K562 (cell line): ENCODE measurements around the gene ZBTB46. TPM values are rescaled to one million over a fixed set of nuclear protein-coding genes. Genes with fewer than 3 reads are reported as not detected.

Source experiments
- ATAC-seq: fragments of 200-7000 bp; cut with Tn5 transposase; 3 replicates; pipeline ENCODE4 v1.9.1; 2020; ENCODE audit warnings: moderate library complexity
- BruUV-seq: library from RNA; stranded (reverse); fragments of 400-500 nt; replicated peaks from 2 replicates; lab custom pipeline; 2021; lab: Mats Ljungman, UMichigan
- CTCF ChIA-PET: fragments of 300-600 bp; formaldehyde crosslinking; extraction: SDS; loops from one replicate; lab custom pipeline; 2021; ENCODE audit warnings: low intra/inter-chr PET ratio; lab: Yijun Ruan, JAX
- POLR2A ChIA-PET: fragments of 300-600, 350-650 bp; sonication (Branson Sonifier 250); formaldehyde crosslinking; extraction: SDS; loops from one replicate; lab custom pipeline; 2021; ENCODE audit warnings: antibody characterized with exemption, inconsistent platforms; lab: Yijun Ruan, JAX
- DNase-seq, 4 experiments: peaks; one replicate each; pipeline versions ENCODE4 v3.0.0 to v3.0.0-alpha.2; 2011 to 2018; ENCODE audit warnings: low spot score in 3 of 4, mixed read lengths in 3 of 4; ENCODE audit errors: extremely low read depth in 1 of 4
- FAIRE-seq: peaks from 2 replicates; lab custom pipeline; 2011; peaks lifted over from hg19 to GRCh38; lab: Jason Lieb, UNC
- H2AFZ ChIP-seq: 2 replicates; pipeline ENCODE4 v1.6.0; 2011; ENCODE audit warnings: low read depth, low read length, control low read depth, inconsistent platforms
- H3K27ac ChIP-seq: fragments of 200-600 bp; 3 replicates; pipeline ENCODE4 v1.8.0; 2011; ENCODE audit warnings: low read depth, mild to moderate bottlenecking, control low read depth, inconsistent platforms, low read length, moderate library complexity, mixed read lengths; ENCODE audit errors: extremely low read depth
- H3K27me3 ChIP-seq, 2 experiments: fragments of 300-600 bp in 1 of 2; 2 replicates in 1 of 2; 3 replicates in 1 of 2; pipeline versions ENCODE4 v1.6.0 to v1.8.0; 2011; ENCODE audit warnings: inconsistent platforms in 2 of 2, low read length in 2 of 2, mild to moderate bottlenecking in 1 of 2, mixed read lengths in 1 of 2, moderate library complexity in 1 of 2; ENCODE audit not compliant: control insufficient read depth in 2 of 2, insufficient read depth in 2 of 2
- H3K36me3 ChIP-seq: fragments of 300-600 bp; 3 replicates; pipeline ENCODE4 v1.8.0; 2011; ENCODE audit warnings: mild to moderate bottlenecking, low read length, inconsistent platforms; ENCODE audit not compliant: control insufficient read depth, insufficient read depth
- H3K4me1 ChIP-seq, 2 experiments: fragments of 200-600 bp in 1 of 2; replicated peaks in 1 of 2; 2 replicates in 1 of 2; 3 replicates in 1 of 2; pipeline versions ENCODE4 v1.5.1 to v1.8.0; 2011; ENCODE audit warnings: inconsistent platforms in 2 of 2, low read length in 2 of 2, mild to moderate bottlenecking in 1 of 2, mixed read lengths in 1 of 2, moderate library complexity in 1 of 2; ENCODE audit not compliant: control insufficient read depth in 2 of 2, insufficient read depth in 2 of 2
- H3K4me2 ChIP-seq: 2 replicates; pipeline ENCODE4 v1.6.1; 2011; ENCODE audit warnings: low read length, control low read depth, inconsistent platforms, mixed read lengths; ENCODE audit not compliant: insufficient read depth
- H3K4me3 ChIP-seq: fragments of 200-600 bp; sonication (generic), shearing (Covaris generic); 2 replicates; pipeline ENCODE4 v1.5.1; 2016; ENCODE audit warnings: control low read depth, inconsistent platforms
- H3K79me2 ChIP-seq: fragments of 200-600 bp; 3 replicates; pipeline ENCODE4 v1.8.0; 2011; ENCODE audit warnings: low read length, inconsistent platforms; ENCODE audit not compliant: control insufficient read depth, insufficient read depth
- H3K9ac ChIP-seq, 2 experiments: 2 replicates each; pipeline versions ENCODE4 v1.6.0 to v1.6.1; 2011; ENCODE audit warnings: low read depth in 2 of 2, low read length in 2 of 2, control low read depth in 1 of 2, inconsistent platforms in 1 of 2, mild to moderate bottlenecking in 1 of 2, mixed read lengths in 1 of 2; ENCODE audit not compliant: insufficient read depth in 1 of 2
- H3K9me1 ChIP-seq: one replicate; pipeline ENCODE4 v1.6.0; 2011; ENCODE audit warnings: inconsistent platforms, mild to moderate bottlenecking, low read length, moderate library complexity; ENCODE audit not compliant: control insufficient read depth, insufficient read depth
- H3K9me3 ChIP-seq: replicated peaks from 2 replicates; pipeline ENCODE4 v1.5.1; 2011; ENCODE audit warnings: low read depth, low read length, inconsistent platforms; ENCODE audit not compliant: control insufficient read depth, insufficient read depth
- H4K20me1 ChIP-seq: replicated peaks from 2 replicates; pipeline ENCODE4 v1.6.1; 2011; ENCODE audit warnings: low read length, inconsistent platforms, mixed read lengths; ENCODE audit not compliant: control insufficient read depth, insufficient read depth
- ESRRB ChIP-seq: fragments of 250-450 bp; sonication (Bioruptor Pico); IDR thresholded peaks from 2 replicates; pipeline ENCODE4 v1.5.0; 2020; ENCODE audit warnings: mild to moderate bottlenecking, moderate library complexity, borderline replicate concordance
- TARDBP ChIP-seq: fragments of 450-650 bp; IDR thresholded peaks from 2 replicates; pipeline ENCODE4 v1.6.1; 2016
- ZNF24 ChIP-seq: fragments of 450-650 bp; IDR thresholded peaks from 2 replicates; pipeline ENCODE4 v1.6.1; 2016
- whole genome bisulfite sequencing: fragments of 100-300 bp; shearing (Covaris generic); methylation state at CpG from one replicate; pipeline ENCODE4 v1.1.6; 2016; ENCODE audit warnings: low coverage, mixed read lengths; ENCODE audit not compliant: insufficient coverage; ENCODE audit errors: missing lambda C conversion rate; 5-methylcytosine and 5-hydroxymethylcytosine counted together
- in situ Hi-C: fragments of 300-500 bp; cut with MboI; formaldehyde crosslinking; loops from 4 replicates; pipeline ENCODE4 v1.15.0; 2018; ENCODE audit warnings: inconsistent platforms, mixed read lengths
- intact Hi-C: fragments of 100-400 bp; cut with micrococcal nuclease; formaldehyde crosslinking; loops from 2 replicates; pipeline ENCODE4 v1.14.2; 2022
- polyA plus RNA-seq, 8 experiments: library from polyadenylated mRNA; depleted of rRNA in 4 of 8; stranded (reverse) in 5 of 8; unstranded in 3 of 8; fragments of >200 nt; fragmentation: Nextera tagmentation in 2 of 8; fragmentation: Illumina TruSeq in 1 of 8; extraction: Ambion mirVana in 2 of 8; extraction: Trizol in 1 of 8; gene quantifications; 2 replicates each; pipeline versions ENCODE4 v1.2.1 to v1.2.3, GENCODE V29; 2011 to 2014; ENCODE audit warnings: inconsistent platforms in 1 of 8, missing spikeins in 1 of 8
- total RNA-seq, 7 experiments: library from RNA; depleted of rRNA in 6 of 7; stranded (reverse); fragments of >200 nt in 6 of 7; fragmentation: Illumina TruSeq in 2 of 7; extraction: Trizol in 2 of 7; gene quantifications; 2 replicates each; pipeline versions ENCODE4 v1.2.1 to v1.2.3, GENCODE V29; 2011 to 2021; ENCODE audit warnings: low replicate concordance in 1 of 7
- TF ChIP-seq, protein P1 (sequence below): sonication (generic); formaldehyde crosslinking; IDR thresholded peaks from 2 replicates; pipeline ENCODE4 v1.8.0; 2022; ENCODE audit warnings: missing genetic modification reagents, mild to moderate bottlenecking, moderate library complexity, borderline replicate concordance
- TF ChIP-seq, protein P2 (sequence below): fragments of 450-650 bp; IDR thresholded peaks from 2 replicates; pipeline ENCODE4 v1.6.1; 2016
- TF ChIP-seq, protein P3 (sequence below), 3 experiments: IDR thresholded peaks in 2 of 3; conservative IDR thresholded peaks in 1 of 3; 2 replicates each; pipeline ENCODE4 v1.5.1; 2011 to 2012; ENCODE audit warnings: low read length in 3 of 3, mild to moderate bottlenecking in 3 of 3, control low read depth in 2 of 3, improper control_type of control experiment in 1 of 3, inconsistent platforms in 1 of 3, low read depth in 1 of 3, mixed read lengths in 1 of 3, moderate library complexity in 1 of 3; ENCODE audit not compliant: insufficient read depth in 2 of 3

The ZBTB46 gene
- total and polyA plus RNA-seq, 9 of the 15 experiments (the other 6 are each of a cell fraction or from before 2014, with no cell fraction given): 0.29 to 4.1 (median 1.1) TPM

DNA sequence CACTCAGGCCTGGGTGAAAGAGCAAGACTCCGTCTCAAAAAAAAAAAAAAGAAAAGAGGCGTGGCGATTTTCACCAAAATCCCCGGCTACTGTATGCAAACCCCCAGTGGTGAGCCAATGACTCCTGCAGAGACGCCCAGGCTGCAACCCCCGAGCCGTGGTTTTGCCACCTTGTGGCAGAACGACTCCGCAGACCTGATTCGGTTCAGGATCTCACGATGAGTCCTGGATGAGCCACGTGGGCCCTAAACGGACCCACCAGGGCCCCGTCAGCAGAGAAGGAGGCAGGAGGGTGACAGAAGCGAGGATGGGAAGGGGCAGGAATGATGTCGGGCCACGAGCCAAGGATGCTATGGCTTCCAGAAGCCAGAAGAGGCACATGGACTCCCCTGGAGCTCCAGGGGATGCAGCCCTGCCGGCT is 49.0 kb downstream of the ZBTB46 start:
- ATAC-seq: peak; percentile 48
- in situ Hi-C loops (no loop called here), intact Hi-C loops (loop anchor here (10.0 kb wide), 2 partner anchors 77 to 193 kb away; partner anchors contain the start of genes ARFRP1, SAMD10 and ZGPAT)
- H3K4me2 ChIP-seq: no peak overlapping the region
- H3K9ac ChIP-seq: no peak overlapping the region; a peak in 1 of 4 replicates
- no TSS peak for BruUV-seq
- POLR2A ChIA-PET: interaction anchor here (0.5 kb wide), 1 partner anchor 165 kb away, joined by 3 read pairs; no protein-coding TSS in a partner anchor
- FAIRE-seq: no peak
- no peaks in the 10 kb centered on the region for H4K20me1 ChIP-seq
- H3K27ac ChIP-seq: no peak overlapping the region
- H3K79me2 ChIP-seq: no peaks in the 10 kb centered on the region
- no peaks in the 10 kb centered on the region for H3K9me1 ChIP-seq
- no peaks in the 10 kb centered on the region for H3K36me3 ChIP-seq
- peak overlapping the region; percentile 55; the same call in 1 of the 2 replicates for H2AFZ ChIP-seq
- no peak for DNase-seq
- no peak overlapping the region for H3K4me3 ChIP-seq
- H3K9me3 ChIP-seq: no peaks in the 10 kb centered on the region
- WGBS: 21% methylated on average over 14 of the region's 18 CpGs
- no peaks in the 10 kb centered on the region for H3K27me3 ChIP-seq
- H3K4me1 ChIP-seq: peaks cover 5 to 25% of the 10 kb centered on the region in 2 experiments; a peak in 4 of 5 replicates
- CTCF ChIA-PET: no interaction called here
- TF ChIP-seq, protein P1, sequence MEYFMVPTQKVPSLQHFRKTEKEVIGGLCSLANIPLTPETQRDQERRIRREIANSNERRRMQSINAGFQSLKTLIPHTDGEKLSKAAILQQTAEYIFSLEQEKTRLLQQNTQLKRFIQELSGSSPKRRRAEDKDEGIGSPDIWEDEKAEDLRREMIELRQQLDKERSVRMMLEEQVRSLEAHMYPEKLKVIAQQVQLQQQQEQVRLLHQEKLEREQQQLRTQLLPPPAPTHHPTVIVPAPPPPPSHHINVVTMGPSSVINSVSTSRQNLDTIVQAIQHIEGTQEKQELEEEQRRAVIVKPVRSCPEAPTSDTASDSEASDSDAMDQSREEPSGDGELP (CRISPR knock-in tag): no peak
- TF ChIP-seq ESRRB (CRISPR knock-in tag): no peak
- TF ChIP-seq, protein P2, sequence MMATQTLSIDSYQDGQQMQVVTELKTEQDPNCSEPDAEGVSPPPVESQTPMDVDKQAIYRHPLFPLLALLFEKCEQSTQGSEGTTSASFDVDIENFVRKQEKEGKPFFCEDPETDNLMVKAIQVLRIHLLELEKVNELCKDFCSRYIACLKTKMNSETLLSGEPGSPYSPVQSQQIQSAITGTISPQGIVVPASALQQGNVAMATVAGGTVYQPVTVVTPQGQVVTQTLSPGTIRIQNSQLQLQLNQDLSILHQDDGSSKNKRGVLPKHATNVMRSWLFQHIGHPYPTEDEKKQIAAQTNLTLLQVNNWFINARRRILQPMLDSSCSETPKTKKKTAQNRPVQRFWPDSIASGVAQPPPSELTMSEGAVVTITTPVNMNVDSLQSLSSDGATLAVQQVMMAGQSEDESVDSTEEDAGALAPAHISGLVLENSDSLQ: no peak
- TF ChIP-seq TARDBP: no peak
- no peak for TF ChIP-seq ZNF24
- TF ChIP-seq, protein P3, sequence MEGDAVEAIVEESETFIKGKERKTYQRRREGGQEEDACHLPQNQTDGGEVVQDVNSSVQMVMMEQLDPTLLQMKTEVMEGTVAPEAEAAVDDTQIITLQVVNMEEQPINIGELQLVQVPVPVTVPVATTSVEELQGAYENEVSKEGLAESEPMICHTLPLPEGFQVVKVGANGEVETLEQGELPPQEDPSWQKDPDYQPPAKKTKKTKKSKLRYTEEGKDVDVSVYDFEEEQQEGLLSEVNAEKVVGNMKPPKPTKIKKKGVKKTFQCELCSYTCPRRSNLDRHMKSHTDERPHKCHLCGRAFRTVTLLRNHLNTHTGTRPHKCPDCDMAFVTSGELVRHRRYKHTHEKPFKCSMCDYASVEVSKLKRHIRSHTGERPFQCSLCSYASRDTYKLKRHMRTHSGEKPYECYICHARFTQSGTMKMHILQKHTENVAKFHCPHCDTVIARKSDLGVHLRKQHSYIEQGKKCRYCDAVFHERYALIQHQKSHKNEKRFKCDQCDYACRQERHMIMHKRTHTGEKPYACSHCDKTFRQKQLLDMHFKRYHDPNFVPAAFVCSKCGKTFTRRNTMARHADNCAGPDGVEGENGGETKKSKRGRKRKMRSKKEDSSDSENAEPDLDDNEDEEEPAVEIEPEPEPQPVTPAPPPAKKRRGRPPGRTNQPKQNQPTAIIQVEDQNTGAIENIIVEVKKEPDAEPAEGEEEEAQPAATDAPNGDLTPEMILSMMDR (IDR thresholded peaks at IDR 0.05 in 2 of 3, conservative IDR thresholded peaks at IDR 0.05 in 1 of 3; ENCODE audit: insufficient read depth in 2 of 3, low read depth in 1 of 3, low read length in 3 of 3): peak; percentile 10 to 25 (median 16); a peak in 1 of 6 replicates
